ENCODE data around the gene FNDC3B. TPM values are rescaled to one million over a fixed set of nuclear protein-coding genes. Genes with fewer than 3 reads are reported as not detected.

Gene FNDC3B
- total and polyA plus RNA-seq, 9 of the 15 experiments (the other 6 are each of a cell fraction or from before 2014, with no cell fraction given): 7.0 to 35.8 (median 16.2) TPM

DNA sequence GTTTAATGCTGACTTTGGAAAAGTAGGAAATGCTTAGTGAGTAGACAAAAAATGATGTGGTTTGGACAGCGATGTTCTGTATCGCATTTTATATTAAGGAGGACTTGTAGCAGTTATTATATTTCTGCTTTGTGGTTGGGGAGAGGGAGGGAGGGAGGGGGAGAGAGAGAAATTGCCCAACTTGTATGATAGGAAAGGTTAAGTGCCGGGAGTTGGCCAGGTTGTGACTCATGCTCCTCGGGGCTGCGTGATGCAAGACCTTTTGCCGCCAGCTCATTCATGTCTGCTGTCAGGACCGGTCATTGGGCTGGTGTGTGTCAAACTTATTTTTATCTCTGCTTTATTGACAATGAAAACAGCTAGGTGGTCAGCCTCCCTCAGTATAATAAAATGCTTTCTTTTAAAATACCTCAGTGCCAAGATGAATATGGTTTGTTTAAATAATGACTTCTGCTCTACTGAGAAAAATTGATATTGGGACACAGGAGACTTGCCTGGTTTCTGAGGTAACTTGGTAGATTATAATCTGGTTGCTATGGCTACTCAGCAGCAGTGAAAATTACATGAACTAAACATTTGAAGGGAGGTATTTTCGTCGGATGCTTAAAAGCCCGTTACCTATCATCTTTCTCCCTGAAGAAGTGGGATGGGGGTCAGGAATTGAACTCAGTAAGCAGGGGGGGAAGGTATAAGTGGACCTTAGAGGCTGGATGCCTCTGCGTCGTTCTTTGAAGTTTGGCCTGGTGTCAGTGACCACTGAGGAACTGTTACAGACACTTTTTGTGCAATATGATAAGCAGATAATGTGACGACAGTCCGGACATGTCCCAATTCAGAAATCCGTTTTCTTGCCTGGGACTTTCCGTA, 90.7 kb downstream of the FNDC3B start:
- Histone ChIP-seq H3K9ac (ENCODE audit: insufficient read depth in 1 of 2, low read depth in 2 of 2, low read length in 2 of 2) (peak overlapping the region in 1 of 2 experiments; percentile 44; a peak in 3 of 4 replicates), H2AFZ (ENCODE audit: low read depth, low read length) (no peak overlapping the region), H3K4me2 (ENCODE audit: insufficient read depth, low read length) (peak overlapping the region; percentile 66), H3K4me1 (replicated peaks in 1 of 2; ENCODE audit: control insufficient read depth in 2 of 2, insufficient read depth in 2 of 2, low read length in 2 of 2) (peaks cover 4 to 15% of the 10 kb centered on the region in 2 experiments; a peak in 4 of 5 replicates), H3K4me3 (no peak overlapping the region), H3K36me3 (ENCODE audit: control insufficient read depth, insufficient read depth, low read length) (peaks cover 25% of the 10 kb centered on the region; the same call in 2 of the 3 replicates), H3K9me3 (replicated peaks; ENCODE audit: control insufficient read depth, insufficient read depth, low read depth, low read length) (0 out of 2 replicates have a peak, but pooled peaks cover 2% of the 10 kb centered on the region), H3K79me2 (ENCODE audit: control insufficient read depth, insufficient read depth, low read length) (peaks cover 32% of the 10 kb centered on the region), H3K27ac (ENCODE audit: extremely low read depth, low read depth, low read length) (peak overlapping the region; percentile 79), H4K20me1 (replicated peaks; ENCODE audit: control insufficient read depth, insufficient read depth, low read length) (peaks cover 2% of the 10 kb centered on the region; the same call in 1 of the 2 replicates), H3K9me1 (ENCODE audit: control insufficient read depth, insufficient read depth, low read length) (no peaks in the 10 kb centered on the region), H3K27me3 (ENCODE audit: control insufficient read depth in 2 of 2, insufficient read depth in 2 of 2, low read length in 2 of 2) (no peaks in the 10 kb centered on the region)
- CTCF ChIA-PET (ENCODE audit: low intra/inter-chr PET ratio): no interaction called here
- peak; percentile 96 for FAIRE-seq
- WGBS (ENCODE audit: insufficient coverage, low coverage, missing lambda C conversion rate): 6% methylated on average over 13 of the region's 16 CpGs
- BruUV-seq (replicated peaks): TSS peak; percentile 21
- peak; percentile 97 for ATAC-seq
- in situ Hi-C loops (cut with MboI) (no loop called here), intact Hi-C loops (cut with micrococcal nuclease) (loop anchor here (2.0 to 5.0 kb wide), 2 partner anchors 59 to 93 kb away; partner anchors contain the start of gene FNDC3B)
- DNase-seq (ENCODE audit: extremely low read depth in 1 of 4, low spot score in 3 of 4): peak; percentile 81 to 93 (median 86)
- POLR2A ChIA-PET: interaction anchor here (1.3 to 1.5 kb wide), 2 partner anchors 9 to 12 kb away, joined by 3 to 5 read pairs; no protein-coding TSS in a partner anchor
- TF ChIP-seq TAF1 (IDR thresholded peaks at IDR 0.05; ENCODE audit: control insufficient read depth, extremely low read depth, insufficient read depth, low read length, severe bottlenecking) (no peak), CEBPB (tag; IDR thresholded peaks at IDR 0.05) (peak; percentile 98), CTBP1 (IDR thresholded peaks at IDR 0.05; ENCODE audit: borderline replicate concordance) (peak; percentile 39; the same call in 1 of the 2 replicates), SOX6 (IDR thresholded peaks at IDR 0.05) (peak; percentile 52; the same call in 1 of the 2 replicates), USF2 (CRISPR knock-in tag; IDR thresholded peaks at IDR 0.05) (no peak), ZNF175 (CRISPR knock-in tag; IDR thresholded peaks at IDR 0.05; ENCODE audit: low read depth) (peak; percentile 63; the same call in 1 of the 2 replicates), MTF1 (CRISPR knock-in tag; IDR thresholded peaks at IDR 0.05; ENCODE audit: borderline replicate concordance) (no peak), POU5F1 (IDR thresholded peaks at IDR 0.05; ENCODE audit: borderline replicate concordance, low read depth, low read length, partially characterized antibody) (no peak), KHSRP (IDR thresholded peaks at IDR 0.05) (no peak), POLR2AphosphoS5 (IDR thresholded peaks at IDR 0.05; ENCODE audit: control insufficient read depth, insufficient read depth, low read depth, low read length) (peak; percentile 39; the same call in 1 of the 2 replicates)
- TF ChIP-seq, protein P1, sequence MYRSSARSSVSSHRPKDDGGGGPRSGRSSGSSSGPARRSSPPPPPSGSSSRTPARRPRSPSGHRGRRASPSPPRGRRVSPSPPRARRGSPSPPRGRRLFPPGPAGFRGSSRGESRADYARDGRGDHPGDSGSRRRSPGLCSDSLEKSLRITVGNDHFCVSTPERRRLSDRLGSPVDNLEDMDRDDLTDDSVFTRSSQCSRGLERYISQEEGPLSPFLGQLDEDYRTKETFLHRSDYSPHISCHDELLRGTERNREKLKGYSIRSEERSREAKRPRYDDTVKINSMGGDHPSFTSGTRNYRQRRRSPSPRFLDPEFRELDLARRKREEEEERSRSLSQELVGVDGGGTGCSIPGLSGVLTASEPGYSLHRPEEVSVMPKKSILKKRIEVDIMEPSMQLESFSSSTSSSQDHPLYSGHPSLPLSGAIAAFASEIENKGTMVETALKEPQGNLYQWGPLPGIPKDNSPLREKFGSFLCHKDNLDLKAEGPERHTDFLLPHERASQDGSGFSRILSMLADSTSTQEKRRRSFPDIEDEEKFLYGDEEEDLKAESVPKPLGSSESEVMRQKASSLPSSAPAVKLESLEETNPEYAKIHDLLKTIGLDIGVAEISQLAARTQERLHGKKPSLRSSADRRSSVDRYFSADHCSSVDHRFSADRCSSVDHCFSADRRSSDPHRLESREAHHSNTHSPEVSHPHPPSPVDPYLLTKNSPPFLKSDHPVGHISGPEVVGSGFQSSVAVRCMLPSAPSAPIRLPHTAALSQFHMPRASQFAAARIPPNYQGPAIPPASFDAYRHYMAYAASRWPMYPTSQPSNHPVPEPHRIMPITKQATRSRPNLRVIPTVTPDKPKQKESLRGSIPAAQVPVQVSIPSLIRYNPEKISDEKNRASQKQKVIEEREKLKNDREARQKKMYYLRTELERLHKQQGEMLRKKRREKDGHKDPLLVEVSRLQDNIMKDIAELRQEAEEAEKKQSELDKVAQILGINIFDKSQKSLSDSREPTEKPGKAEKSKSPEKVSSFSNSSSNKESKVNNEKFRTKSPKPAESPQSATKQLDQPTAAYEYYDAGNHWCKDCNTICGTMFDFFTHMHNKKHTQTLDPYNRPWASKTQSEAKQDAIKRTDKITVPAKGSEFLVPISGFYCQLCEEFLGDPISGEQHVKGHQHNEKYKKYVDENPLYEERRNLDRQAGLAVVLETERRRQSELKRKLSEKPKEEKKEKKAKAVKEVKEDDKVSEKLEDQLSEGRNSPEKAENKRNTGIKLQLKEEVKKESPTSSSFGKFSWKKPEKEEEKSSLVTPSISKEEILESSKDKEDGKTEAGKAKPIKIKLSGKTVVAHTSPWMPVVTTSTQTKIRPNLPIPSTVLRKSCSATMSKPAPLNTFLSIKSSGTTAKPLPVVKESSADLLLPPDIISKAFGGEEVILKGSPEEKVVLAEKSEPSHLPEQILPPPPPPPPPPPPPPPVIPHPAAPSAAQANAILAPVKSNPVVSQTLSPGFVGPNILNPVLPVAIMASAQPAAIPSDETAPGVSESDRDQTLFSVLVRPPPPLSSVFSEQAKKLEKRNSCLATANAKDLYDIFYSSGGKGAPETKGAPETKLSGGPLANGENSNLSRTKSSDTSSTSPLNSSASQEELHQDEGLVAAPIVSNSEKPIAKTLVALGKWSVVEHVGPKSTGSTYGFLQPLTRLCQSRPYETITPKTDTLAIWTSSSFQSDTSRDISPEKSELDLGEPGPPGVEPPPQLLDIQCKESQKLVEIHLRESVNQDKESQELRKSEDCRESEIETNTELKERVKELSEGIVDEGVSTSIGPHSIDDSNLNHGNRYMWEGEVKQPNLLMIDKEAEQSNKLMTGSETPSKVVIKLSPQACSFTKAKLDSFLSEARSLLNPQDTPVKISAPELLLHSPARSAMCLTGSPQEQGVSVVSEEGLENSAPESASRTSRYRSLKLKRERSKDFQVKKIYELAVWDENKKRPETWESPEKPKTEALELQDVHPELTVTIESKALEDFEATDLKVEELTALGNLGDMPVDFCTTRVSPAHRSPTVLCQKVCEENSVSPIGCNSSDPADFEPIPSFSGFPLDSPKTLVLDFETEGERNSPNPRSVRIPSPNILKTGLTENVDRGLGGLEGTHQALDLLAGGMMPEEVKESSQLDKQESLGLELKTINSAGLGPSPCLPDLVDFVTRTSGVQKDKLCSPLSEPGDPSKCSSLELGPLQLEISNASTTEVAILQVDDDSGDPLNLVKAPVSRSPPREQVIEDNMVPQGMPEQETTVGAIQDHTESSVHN (IDR thresholded peaks at IDR 0.05; ENCODE audit: borderline replicate concordance in 1 of 2, low read depth in 1 of 2): peak in 1 of 2 experiments; percentile 92; a peak in 2 of 4 replicates
